DMS 273 (cell line): ENCODE data around the gene COX7B.
"Not testable (repeated sequence)": the region's sequence is repeated elsewhere in the genome, so short reads cannot be mapped to it uniquely, and the experiment has no call there.

ENCODE experiments used
- DNase-seq: peaks from one replicate; lab custom pipeline; 2025; ENCODE audit not compliant: unreplicated experiment; lab: John Stamatoyannopoulos, UW

Gene COX7B

GRCh38 chrX:77945031-77945430 lies 45.8 kb downstream of the COX7B start:
- not testable (repeated sequence) for DNase-seq

GRCh38 chrX:77945910-77946545 lies 46.8 kb downstream of the COX7B start:
- no peak for DNase-seq

GRCh38 chrX:77946571-77946970 lies 47.3 kb downstream of the COX7B start:
- DNase-seq: no peak

- no peak for DNase-seq
These were observed 50.6 kb downstream of the COX7B start for GRCh38 chrX:77949840-77950239.

GRCh38 chrX:77952173-77952572 lies 52.9 kb downstream of the COX7B start:
- DNase-seq: no peak

- DNase-seq: no peak
These were observed 54.0 kb downstream of the COX7B start for GRCh38 chrX:77953302-77953701.

GRCh38 chrX:77953708-77954107 lies 54.4 kb downstream of the COX7B start:
- no peak for DNase-seq
